Stimulated activated CD4-positive, alpha-beta T cell treated with anti-CD3 and anti-CD28 coated beads, Interleukin-2, amount 100 ng/mL, for 48 hours (primary cell): ENCODE data around the gene GJC2.

ENCODE experiments used
- DNase-seq, 2 donors: peaks; one replicate each; pipeline ENCODE4 v3.0.0-alpha.2; 2020

GJC2 gene

DNA sequence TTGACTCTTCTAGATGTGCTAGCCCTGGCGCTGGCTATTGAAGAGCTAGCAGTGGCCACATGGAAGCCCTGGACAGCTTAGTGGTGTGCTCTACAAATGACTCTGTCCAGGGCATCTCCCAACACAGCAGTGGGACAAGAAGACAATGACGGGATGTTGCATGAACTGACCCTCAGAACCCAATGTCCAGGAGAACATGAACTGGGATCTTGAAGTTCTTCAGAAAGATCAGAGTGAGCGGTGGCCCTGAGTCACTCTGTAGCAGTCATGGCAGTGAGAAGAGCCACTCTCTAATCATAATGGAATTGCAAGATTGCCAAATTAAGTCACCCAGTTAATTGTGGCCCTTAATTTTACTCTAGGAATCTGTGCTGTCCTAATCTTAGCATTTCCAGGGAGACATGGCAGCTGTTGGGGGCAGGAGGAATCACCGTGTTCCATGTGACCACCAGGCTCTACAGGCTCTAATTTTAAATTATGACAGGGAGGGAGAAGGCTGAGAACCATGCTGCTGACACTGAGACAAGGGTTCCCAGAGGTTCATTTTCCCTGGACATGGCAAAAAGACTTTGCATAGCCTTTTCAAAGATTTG lies 47.9 kb downstream of the GJC2 start:
- DNase-seq, result no peak

DNA sequence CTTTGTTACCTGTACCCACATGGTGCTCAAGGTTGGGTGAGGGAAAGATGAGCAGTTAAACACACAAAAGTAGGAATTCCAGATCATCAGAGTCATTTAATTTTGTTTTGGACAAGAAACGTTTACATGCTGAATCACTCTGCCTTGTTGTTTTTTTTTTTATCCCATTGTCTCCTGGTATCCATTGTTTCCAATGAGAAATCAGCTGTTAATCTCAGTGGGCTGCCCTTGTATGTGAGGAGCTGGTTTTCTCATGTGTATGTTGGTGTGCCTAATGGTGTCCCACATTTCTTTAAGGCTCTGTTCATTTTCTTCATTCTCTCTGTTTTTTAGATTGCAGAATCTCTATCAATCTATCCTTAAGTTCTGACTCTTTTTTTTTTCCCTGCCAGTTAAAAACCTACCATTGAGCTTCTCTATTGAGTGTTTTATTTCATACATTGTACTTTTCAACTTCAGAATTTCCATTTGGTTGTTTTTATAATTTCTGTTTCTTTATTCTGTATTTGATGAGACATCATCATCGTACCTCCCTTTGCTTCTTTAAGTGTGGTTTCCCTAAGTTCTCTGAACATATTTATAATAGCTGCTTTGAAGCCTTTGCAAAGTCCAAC lies 49.4 kb downstream of the GJC2 start:
- no peak for DNase-seq

DNA sequence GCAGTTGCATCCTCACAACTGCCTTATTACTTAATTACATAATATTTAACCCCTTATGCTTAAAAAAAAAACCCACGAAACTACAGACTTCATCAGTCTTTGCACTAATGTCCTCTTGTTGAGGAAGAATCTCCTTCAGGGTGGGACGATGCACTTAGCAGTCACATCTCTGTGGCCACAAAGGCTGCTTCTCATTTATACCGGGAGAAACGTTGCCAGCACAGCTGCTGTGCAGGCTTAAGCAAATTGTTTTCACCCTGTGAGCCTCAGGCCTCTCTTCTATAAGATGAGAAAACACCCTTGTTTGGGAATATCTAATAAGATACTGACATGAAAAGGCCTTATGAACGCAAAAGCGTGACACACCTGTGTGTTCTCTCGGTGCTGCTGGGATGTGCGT lies 55.2 kb downstream of the GJC2 start:
- DNase-seq, result no peak

DNA sequence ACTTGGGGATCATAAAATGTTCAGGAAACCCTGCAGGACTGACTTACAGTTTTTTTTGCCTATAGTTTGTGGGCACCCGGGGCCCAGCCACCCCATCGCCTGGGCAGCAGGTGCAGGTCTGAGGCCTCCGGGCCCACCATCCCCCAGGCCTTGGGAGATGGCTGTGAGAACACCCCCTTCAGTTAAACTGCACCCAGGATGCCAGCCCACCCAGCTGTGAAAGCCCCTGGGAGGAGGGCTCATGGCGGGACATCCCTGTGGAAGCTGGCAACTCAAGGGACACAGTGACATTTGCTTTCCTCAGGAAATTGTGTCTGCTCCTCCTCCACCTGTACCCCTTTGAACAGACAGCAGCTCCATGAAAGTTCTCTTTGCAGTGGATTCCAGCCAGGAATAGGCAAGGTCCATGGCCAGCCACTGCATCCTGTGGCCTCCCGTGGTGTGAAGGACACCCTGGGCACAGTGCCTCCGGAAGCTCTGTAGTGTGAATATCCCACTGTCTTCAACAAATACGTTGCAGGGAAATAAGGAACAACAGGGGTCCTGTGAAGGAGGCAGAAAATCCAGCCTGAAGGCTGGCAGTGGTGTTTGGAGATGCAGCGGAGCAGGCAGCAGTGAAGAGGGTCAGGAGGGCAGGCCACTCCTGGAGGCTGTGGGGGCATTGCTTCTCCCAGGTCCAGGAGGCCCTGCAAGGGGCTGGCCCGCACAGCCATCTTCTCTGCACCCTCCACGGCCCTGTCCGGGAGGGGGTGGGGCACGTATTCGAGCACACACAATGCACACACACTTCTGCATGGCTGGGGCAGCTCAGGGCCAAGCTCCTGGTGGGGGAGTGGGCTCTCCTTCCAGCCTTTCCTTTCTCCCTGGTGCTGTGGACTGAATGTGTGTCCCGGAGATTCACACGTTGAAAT lies 56.1 kb downstream of the GJC2 start:
- no peak for DNase-seq

DNA sequence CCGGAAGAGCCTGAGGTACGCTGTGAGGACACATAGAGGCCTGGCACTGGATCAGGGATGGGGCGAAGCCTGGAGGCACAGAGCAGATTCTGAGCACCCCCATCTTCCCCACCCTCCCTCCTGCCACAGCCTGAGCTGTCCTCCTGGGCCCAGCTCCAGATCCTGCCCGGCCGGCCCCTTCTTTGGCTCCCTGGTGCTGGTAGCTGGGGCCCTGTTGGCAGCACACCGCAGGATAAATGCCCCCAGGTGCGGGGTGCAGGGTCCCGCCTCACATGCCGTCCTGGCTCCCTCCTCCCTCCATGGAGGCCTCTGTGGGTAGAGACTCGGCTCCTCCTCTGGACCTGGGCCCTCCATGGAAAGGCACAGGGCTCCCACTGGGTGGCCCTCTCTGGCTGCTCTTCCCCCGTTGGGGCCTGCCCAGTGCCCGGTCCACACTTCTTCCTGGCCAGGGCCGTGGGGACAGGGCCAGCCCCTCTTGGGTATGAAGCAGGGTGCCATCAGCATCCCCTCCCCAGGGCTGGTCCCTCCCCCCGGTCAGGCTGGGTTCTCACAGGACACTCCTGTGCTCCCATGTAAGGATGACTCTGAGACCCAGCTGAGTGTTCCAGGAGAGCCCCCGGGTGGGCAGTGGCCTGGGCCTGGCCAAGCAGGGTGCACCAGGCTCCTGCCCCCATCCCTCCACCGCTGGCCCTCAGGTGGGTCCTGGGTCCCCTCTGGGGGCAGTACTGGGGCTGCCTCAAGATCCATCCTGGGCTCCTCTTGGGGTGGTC lies 57.0 kb downstream of the GJC2 start:
- no peak for DNase-seq

DNA sequence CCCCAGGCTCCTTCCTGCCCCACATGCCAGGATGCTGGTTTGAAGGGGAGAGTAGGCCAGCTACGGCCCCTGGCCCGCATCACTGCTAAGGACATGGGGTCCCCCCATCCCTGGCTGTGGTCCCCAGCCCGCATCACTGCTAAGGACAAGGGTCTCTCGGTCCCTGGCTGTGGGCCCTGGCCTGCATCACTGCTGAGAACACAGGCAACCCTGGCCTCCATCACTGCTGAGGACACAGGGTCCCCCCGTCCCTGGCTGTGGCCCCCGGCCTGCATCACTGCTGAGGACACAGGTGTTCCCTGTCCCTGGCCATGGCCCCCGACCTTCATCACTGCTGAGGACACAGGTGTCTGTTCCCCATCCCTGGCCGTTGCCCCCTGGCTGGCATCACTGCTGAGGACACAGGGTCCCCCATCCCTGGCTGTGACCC lies 57.7 kb downstream of the GJC2 start:
- DNase-seq, result no peak

DNA sequence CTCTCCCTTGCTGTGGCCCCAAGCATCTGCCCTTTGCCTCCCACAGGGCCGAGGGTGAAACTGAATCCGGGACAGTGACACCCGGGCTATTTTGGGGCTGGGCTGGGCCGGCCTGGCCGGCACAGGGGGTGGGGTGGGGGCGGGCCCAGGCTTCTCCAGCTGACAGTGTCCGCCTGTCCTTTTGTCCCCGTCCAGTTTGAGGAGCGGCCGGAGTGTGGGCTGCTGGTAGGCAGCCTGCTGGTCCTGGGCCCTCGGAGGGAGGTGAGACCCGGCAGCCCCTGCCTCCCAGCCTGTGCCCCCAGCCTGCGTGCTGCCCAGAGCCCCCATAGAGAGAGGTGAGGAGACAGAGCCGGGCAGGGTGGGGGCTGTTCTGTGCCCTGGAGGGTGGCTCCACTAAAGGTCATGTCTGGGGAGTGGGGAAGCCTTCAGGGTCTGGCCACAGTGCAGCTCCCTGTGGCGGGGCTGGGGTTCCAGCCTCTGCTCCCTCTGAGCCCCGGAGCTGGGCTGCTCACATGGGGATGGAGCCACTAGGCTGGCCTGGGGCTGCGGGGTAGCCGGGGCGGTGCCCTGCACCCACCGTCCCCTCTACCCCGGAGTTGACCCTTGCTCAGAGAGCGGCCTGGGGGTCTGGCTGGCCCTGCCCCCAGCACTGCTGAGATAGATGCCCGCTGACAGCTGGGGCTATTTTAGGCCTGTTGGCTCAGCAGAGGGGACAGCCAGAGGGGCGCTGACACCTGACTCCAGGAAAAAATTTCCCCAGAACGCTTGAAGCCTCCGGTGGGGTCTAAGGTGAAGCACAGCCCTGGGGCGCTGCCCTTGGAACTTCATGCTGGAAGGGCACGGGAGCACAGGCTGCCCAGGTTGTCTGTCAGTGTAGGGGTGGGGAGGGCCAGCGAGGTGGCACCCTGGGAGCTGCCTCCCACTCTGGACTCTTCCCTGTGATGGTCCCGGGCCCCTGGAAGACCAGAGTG lies 58.4 kb downstream of the GJC2 start, which contains the start of gene OBSCN:
TSS of gene OBSCN (plus strand) at position 194 of the 971 bp plus-strand sequence. CDS start 3,740 bp downstream, outside the sequence.
- DNase-seq, result no peak

DNA sequence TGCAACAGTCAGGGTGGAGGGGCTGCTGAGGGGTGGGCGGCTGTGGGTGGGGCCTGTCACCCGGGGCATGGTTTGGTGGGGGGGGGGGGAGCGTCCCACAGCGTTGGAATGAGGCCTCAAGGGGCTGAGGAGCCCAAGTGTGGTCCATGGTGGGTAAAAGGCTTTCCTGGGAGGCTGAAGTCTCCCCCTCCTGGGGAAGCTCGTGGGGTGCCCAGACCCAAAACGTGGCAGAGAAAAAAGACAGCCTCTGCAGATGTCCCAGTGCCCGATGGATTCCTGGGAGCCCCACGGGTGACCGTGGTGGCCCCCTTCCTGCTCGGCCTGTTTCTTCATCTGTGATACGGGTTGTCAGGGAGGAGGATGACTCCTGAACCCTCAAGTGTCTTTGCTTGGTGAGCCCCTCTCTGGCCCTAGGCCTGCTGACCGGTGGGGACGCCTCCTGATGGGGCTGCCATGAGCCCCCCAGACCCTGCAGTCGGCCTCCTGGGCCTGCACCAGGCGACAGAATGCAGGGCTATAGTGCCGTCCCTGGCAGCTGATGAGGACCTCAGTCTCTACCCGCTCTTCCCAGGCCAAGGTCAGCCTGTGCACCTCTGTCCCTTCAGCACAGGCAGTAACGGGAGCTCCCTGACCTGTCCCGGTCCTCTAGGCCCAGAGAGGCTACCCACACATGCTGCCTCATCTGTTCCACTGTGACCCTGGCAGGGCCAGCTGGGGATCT lies 59.3 kb downstream of the GJC2 start:
- DNase-seq, result no peak
